GM08714 (cell line): ENCODE results near the gene ZNF214.

Source experiments
- H3K4me3 ChIP-seq: fragments of 200-500 bp; sonication (Bioruptor generic); 2 replicates; pipeline ENCODE4 v1.5.1; 2014; ENCODE audit warnings: mild to moderate bottlenecking, low read length, inconsistent platforms
- ZNF274 ChIP-seq: IDR thresholded peaks from 2 replicates; pipeline ENCODE4 v1.6.1; 2012; ENCODE audit warnings: mild to moderate bottlenecking, low read depth, low read length

ZNF214 gene

GRCh38 chr11:7020183-7020917 is at the start of gene ZNF214, which contains the start of gene NLRP14:
TSS of gene ZNF214 (minus strand) at chr11:7020346. CDS start at chr11:7002835, 17,511 bp downstream.
TSS of gene NLRP14 (plus strand) at chr11:7020479. CDS start at chr11:7038587, 18,108 bp downstream.
- no peak for TF ChIP-seq ZNF274
- H3K4me3 ChIP-seq, result peak within 1 kb of the TSS; percentile 26; the same call in 1 of the 2 replicates

DNA sequence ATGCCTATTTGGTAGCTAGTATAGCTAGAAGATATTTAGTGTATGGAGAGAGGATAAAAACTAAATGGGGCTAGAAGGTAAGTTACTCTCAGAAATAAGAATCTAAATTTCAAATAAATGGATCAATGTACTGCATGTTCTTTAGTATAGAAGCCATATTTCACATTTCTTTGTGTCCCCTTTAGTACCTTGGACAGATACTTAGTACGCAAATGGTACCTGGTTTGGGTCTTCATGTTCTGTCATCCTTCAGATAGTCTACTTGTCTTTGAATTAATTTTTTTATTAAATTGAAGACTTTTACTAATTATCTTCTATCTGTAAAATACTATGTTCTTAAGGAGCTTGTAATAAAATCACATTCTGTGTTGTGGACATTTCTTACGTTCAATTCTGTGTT is 42.4 kb upstream of the ZNF214 start:
- TF ChIP-seq ZNF274, result no peak
- H3K4me3 ChIP-seq, result no peak overlapping the region

- no peak for TF ChIP-seq ZNF274
- H3K4me3 ChIP-seq, result no peak overlapping the region
Observed at GRCh38 chr11:7060868-7061267, 40.7 kb upstream of the ZNF214 start.

- TF ChIP-seq ZNF274, result no peak
- H3K4me3 ChIP-seq, result no peak overlapping the region
Observed at GRCh38 chr11:7057641-7058040, 37.5 kb upstream of the ZNF214 start.

- TF ChIP-seq ZNF274, result no peak
- H3K4me3 ChIP-seq, result no peak overlapping the region
Observed at GRCh38 chr11:7056828-7057513, 36.8 kb upstream of the ZNF214 start.

- H3K4me3 ChIP-seq, result no peak overlapping the region
- TF ChIP-seq ZNF274, result no peak
Observed at GRCh38 chr11:7050191-7050590, 30.0 kb upstream of the ZNF214 start.

DNA sequence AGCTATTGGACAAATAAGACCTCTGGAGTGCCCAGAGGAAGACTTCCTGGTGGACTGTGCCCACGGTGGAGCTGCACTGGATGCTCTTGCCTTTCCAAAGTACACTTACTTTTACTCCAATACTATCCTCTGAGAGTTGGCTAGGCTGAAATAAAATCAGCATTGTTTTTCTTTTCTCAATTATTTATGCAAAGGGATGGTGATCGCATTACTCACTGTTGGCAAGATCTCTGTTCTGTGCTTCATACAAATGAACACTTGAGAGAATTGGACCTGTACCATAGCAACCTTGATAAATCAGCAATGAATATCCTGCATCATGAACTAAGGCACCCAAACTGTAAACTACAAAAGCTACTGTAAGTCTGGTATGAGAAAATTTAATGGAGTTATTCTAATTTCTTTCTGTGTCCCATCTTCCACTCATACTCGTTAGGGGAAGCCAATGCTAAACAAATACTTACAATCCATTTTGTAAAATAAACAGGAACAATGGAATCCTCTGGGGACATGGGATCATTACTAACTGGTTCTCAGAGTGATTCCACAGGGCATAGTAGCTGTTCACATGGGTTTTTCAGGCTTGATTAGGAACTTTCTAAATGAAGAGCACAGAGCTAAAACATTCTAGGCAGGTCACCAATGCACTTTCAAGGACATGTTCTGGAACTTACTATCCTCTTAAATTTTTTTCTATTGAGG is 26.5 kb upstream of the ZNF214 start:
- no peak overlapping the region for H3K4me3 ChIP-seq
- no peak for TF ChIP-seq ZNF274

DNA sequence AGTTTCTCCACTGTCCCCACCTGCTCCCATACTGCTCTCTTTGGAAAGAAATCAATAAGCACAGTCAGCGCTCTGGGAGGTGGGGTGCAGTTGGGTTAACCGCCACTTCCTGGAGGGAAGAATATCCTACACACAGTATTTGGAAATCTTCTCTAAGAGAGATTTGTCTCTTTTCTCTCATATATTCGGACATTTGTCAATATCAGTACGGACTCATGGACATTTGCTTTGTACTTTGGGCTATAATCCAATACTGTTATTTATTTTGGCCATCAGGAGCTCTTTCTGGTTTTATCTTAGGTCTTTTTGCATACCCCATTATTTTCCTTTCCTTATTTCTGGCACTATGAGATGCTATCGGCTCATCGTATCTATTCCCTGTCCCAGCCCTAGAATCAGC is 13.9 kb upstream of the ZNF214 start:
- H3K4me3 ChIP-seq, result no peak overlapping the region
- TF ChIP-seq ZNF274, result no peak

DNA sequence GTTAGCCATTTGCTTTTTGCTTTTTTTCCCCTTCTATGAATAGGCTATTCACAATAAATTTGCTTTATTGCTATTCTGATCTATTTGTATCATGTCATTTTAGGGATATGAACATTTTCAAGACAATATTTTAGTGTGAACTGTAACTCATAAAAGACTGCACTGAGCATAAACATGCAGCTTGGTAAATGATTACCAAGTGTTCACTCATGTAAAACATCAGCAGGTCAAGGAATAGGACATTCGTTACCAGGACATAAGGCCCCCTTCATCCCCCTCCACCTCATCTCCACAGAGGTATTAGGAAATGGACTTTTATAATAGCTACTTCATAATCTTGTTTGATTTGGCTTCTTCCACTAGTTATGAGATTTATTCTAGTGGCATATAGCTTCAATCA is 12.5 kb upstream of the ZNF214 start:
- TF ChIP-seq ZNF274, result no peak
- no peak overlapping the region for H3K4me3 ChIP-seq

DNA sequence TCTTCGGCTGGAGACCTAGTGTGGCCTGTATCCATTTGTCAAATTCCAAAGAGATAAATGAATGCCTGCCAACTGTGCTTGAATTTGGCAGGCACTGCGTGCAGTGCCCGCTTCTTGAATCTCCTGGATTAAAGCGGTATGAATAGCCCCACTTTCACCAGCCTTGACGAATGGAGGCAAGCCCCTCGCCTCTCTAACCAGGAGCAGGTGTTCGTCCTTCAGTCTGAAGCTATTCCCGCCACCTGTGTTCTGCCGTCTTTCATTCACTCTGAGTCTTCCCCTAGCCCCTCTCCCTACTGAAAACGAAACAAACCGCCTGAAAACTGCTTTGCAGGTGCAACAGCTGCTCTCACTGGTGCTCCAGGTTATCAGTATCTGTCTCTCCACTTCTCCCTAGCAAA is 11.3 kb upstream of the ZNF214 start:
- H3K4me3 ChIP-seq, result no peak overlapping the region
- TF ChIP-seq ZNF274, result no peak

DNA sequence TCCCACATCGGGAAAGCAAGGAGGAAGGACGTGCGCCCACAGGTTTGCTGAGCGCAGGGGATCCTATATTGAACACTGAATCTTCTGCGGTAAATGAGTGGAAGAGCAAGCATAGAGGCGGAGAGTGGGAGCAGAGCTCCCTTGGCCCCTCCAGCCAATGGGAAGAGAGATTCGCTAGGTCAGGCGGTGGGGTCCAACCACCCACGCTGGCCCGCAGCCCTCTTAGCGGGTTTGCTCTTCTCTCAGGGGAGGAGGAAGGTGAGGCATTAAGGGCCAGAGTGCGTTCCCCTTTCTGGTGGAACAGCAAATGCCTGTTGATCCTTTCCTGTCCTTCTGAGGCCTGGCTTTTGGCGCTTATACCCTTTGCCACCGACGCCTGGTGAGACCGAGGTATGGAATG is 10.7 kb upstream of the ZNF214 start:
- no peak for TF ChIP-seq ZNF274
- H3K4me3 ChIP-seq, result no peak overlapping the region

- no peak for TF ChIP-seq ZNF274
- no peak overlapping the region for H3K4me3 ChIP-seq
Observed at GRCh38 chr11:7028141-7028540, 8.0 kb upstream of the ZNF214 start.

DNA sequence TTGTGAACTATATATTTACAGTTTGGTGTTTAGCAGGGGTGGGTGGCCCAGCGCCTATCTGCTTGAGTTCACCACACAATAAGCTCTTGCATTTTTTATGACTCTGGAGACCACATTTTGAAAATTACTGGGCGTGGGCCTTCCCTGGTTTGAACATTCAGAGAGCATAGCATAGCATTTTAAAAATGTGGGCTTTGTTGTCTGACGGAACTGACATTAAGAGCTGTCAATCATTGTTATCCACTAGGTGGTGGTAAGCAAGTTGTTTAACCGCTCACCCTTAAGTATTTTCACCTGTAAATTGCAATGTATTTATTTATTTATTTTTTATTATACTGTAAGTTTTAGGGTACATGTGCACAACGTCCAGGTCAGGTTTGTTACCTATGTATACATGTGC is 1.2 kb upstream of the ZNF214 start:
- no peak overlapping the region for H3K4me3 ChIP-seq
- TF ChIP-seq ZNF274, result no peak

GRCh38 chr11:7019500-7020182 is 505 bp downstream of the ZNF214 start:
- no peak overlapping the region; the same call in 1 of the 2 replicates for H3K4me3 ChIP-seq
- TF ChIP-seq ZNF274, result no peak
